Loucy (cell line): ENCODE data around the gene ACTR5.

Experiments used
- EZH2phosphoT487 ChIP-seq: fragments of 200-600 bp; IDR thresholded peaks from 2 replicates; pipeline ENCODE4 v1.6.1; 2018; ENCODE audit warnings: antibody characterized with exemption, mild to moderate bottlenecking, moderate library complexity, borderline replicate concordance
- TF ChIP-seq, protein P1 (sequence below): fragments of 200-600 bp; sonication (generic); conservative IDR thresholded peaks from 2 replicates; pipeline ENCODE4 v1.5.1; 2014; ENCODE audit warnings: mild to moderate bottlenecking, antibody characterized with exemption, low read length

DNA sequence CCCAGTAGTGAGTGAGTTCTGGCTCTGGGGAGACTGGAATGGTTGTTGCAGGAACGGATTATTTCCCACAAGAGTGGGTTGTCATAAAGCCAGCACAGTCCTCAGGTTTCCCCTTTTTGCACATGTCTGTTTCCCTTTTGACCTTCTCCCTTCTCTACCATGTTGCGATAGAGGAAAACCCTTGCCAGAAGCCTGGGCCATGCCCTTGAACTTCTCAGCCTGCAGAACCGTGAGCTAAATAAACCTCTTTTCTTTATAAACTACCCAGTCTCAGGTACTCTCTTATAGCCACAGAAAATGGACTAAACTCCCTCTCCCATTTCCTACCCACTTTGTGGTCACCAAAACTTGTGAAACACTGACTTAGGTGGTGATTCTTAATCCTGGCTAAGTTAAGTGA, 50.0 kb downstream of the ACTR5 start:
- TF ChIP-seq, protein P1, sequence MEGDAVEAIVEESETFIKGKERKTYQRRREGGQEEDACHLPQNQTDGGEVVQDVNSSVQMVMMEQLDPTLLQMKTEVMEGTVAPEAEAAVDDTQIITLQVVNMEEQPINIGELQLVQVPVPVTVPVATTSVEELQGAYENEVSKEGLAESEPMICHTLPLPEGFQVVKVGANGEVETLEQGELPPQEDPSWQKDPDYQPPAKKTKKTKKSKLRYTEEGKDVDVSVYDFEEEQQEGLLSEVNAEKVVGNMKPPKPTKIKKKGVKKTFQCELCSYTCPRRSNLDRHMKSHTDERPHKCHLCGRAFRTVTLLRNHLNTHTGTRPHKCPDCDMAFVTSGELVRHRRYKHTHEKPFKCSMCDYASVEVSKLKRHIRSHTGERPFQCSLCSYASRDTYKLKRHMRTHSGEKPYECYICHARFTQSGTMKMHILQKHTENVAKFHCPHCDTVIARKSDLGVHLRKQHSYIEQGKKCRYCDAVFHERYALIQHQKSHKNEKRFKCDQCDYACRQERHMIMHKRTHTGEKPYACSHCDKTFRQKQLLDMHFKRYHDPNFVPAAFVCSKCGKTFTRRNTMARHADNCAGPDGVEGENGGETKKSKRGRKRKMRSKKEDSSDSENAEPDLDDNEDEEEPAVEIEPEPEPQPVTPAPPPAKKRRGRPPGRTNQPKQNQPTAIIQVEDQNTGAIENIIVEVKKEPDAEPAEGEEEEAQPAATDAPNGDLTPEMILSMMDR = no peak
- no peak for TF ChIP-seq EZH2phosphoT487
